DND-41 (cell line): ENCODE results near the gene MYT1.

Source experiments
- CTCF ChIP-seq: IDR thresholded peaks from 2 replicates; pipeline ENCODE4 v1.5.1; 2012; ENCODE audit warnings: borderline replicate concordance, low read length, moderate library complexity, mild to moderate bottlenecking; ENCODE audit not compliant: poor library complexity, severe bottlenecking; ENCODE audit errors: extremely low read depth
- EZH2 ChIP-seq: IDR thresholded peaks from 3 replicates; pipeline ENCODE4 v1.6.1; 2012; ENCODE audit warnings: borderline replicate concordance, low read depth, mild to moderate bottlenecking, moderate library complexity, low read length, inconsistent platforms; ENCODE audit not compliant: severe bottlenecking

GRCh38 chr20:64217539-64218221 is 53.4 kb downstream of the MYT1 start:
- TF ChIP-seq CTCF (no peak), EZH2 (no peak)
